SKM-1 treated with dmso at 0.1 percent for 144 hours (cell line): Measurements from ENCODE around the gene RNF126.
"Not testable (repeated sequence)": the region's sequence is repeated elsewhere in the genome, so short reads cannot be mapped to it uniquely, and the experiment has no call there.

Experiments used
- DNase-seq: peaks from one replicate; lab custom pipeline; 2025; ENCODE audit not compliant: unreplicated experiment; lab: John Stamatoyannopoulos, UW

RNF126 gene

GRCh38 chr19:662962-663681 lies at the start of gene RNF126:
Gene RNF126, minus strand, starts transcription at chr19:663214. Its CDS starts 93 bp downstream, at chr19:663121.
- DNase-seq: peak; percentile 89

GRCh38 chr19:711254-711653 lies 48.2 kb upstream of the RNF126 start:
- DNase-seq: no peak

GRCh38 chr19:710767-711166 lies 47.8 kb upstream of the RNF126 start:
- no peak for DNase-seq

GRCh38 chr19:709965-710571 lies 47.1 kb upstream of the RNF126 start:
- DNase-seq: no peak

GRCh38 chr19:709196-709964 lies 46.4 kb upstream of the RNF126 start:
- DNase-seq: no peak

- no peak for DNase-seq
These were observed 45.4 kb upstream of the RNF126 start, which contains the start of gene PALM for GRCh38 chr19:708154-709143. Gene PALM, plus strand, starts transcription at chr19:708935. Its CDS starts 212 bp downstream, at chr19:709147.

GRCh38 chr19:704447-704741 lies 41.4 kb upstream of the RNF126 start:
- no peak for DNase-seq

- DNase-seq: peak; percentile 96
These were observed 40.8 kb upstream of the RNF126 start for GRCh38 chr19:703651-704446.

- DNase-seq: no peak
These were observed 40.3 kb upstream of the RNF126 start for GRCh38 chr19:703329-703650.

- not testable (repeated sequence) for DNase-seq
These were observed 39.8 kb upstream of the RNF126 start for GRCh38 chr19:702847-703246.

- not testable (repeated sequence) for DNase-seq
These were observed 36.9 kb upstream of the RNF126 start for GRCh38 chr19:699885-700284.

GRCh38 chr19:698529-698928 lies 35.5 kb upstream of the RNF126 start:
- DNase-seq: not testable (repeated sequence)

- no peak for DNase-seq
These were observed 32.4 kb upstream of the RNF126 start, which contains the start of gene PRSS57 for GRCh38 chr19:695352-695949. Gene PRSS57, minus strand, starts transcription at chr19:695452. Its CDS starts 22 bp downstream, at chr19:695430.

- no peak for DNase-seq
These were observed 31.7 kb upstream of the RNF126 start for GRCh38 chr19:694481-695351.

GRCh38 chr19:690203-690602 lies 27.2 kb upstream of the RNF126 start:
- DNase-seq: no peak

GRCh38 chr19:688992-689391 lies 26.0 kb upstream of the RNF126 start:
- no peak for DNase-seq

GRCh38 chr19:688214-688613 lies 25.2 kb upstream of the RNF126 start:
- no peak for DNase-seq

- no peak for DNase-seq
These were observed 24.7 kb upstream of the RNF126 start for GRCh38 chr19:687569-688166.
